ACHN (cell line): ENCODE results near the gene INAFM2.

Experiments
- DNase-seq: peaks from one replicate; pipeline ENCODE4 v3.0.0-alpha.2; 2015
- in situ Hi-C: cut with HindIII; loops from 2 replicates; pipeline ENCODE4 v1.10.0; 2017; ENCODE audit warnings: low sequenced_read_pairs, low pct_ligation_motif_present, low pct_unique_long_range_greater_than_20kb

The INAFM2 gene

GRCh38 chr15:40323239-40323952 lies at the start of gene INAFM2:
TSS of gene INAFM2 (plus strand) at chr15:40323692. CDS start at chr15:40324056, 364 bp downstream.
- peak; percentile 89 for DNase-seq
- in situ Hi-C loops = no loop called here

GRCh38 chr15:40274350-40275274 lies 48.9 kb upstream of the INAFM2 start:
- peak; percentile 71 for DNase-seq
- in situ Hi-C loops = loop anchor here (10.0 kb wide), 1 partner anchor 50 kb away; no protein-coding TSS in a partner anchor

DNA sequence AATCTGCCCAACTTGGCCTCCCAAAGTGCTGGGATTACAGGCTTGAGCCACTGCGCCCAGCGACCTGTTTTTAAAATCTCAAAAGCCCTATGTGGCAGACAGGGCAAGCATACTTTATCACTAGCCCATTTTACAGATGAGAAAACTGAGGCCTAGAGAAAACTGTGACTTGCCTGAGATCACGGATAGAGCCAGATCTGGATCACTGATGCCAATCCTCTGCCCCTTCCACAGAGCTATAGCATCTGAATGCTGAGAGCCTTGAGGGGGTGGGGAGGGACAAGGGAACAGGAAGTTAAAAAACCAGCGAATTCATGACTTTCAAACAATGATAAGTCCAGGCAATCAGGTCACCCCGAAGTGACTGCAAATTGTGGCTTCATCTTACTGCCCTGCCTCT lies 48.0 kb upstream of the INAFM2 start:
- in situ Hi-C loops = loop anchor here (10.0 kb wide), 1 partner anchor 51 kb away; no protein-coding TSS in a partner anchor
- DNase-seq = no peak

GRCh38 chr15:40275954-40276353 lies 47.5 kb upstream of the INAFM2 start:
- in situ Hi-C loops = loop anchor here (10.0 kb wide), 1 partner anchor 51 kb away; no protein-coding TSS in a partner anchor
- no peak for DNase-seq

DNA sequence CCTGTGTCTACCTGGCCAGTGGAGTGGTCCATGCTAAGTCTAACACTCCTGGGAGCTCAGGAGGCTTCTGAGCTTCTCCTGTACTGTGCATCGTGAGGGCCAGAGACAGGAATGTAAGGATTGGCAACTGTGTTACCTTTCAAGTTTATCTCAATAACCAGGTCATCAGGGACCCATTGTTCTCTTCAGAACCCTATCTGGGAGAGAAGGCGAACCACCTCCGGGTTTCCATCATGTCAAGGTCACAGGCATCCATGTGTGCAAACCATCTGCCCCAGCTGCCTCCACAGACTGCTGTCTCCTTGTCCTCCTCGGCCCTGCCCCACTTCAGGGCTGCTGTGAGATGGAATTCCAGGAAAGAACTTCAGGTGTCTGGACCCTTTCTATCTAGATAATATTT lies 46.6 kb upstream of the INAFM2 start:
- no peak for DNase-seq
- in situ Hi-C loops = loop anchor here (10.0 kb wide), 1 partner anchor 52 kb away; no protein-coding TSS in a partner anchor

DNA sequence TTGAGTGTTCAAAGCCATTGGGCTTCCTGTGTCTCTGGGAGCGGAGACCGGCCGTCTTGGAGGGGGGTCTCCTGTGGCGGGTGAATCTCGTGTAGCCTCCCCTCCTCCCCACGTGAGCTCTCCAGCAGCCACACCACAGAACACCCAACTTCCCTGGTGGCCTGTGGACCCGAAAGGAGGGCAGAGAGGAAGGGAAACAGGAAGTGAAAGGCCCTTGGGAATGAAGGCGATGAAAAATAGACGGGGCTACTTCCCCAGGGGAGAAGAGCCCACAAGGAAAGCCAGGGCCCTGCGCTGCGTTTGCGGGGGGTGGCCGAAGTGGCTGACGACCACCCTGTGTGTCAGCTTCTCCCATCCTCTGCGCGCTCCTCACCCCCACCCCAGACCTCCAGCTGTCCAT lies 46.0 kb upstream of the INAFM2 start:
- DNase-seq = no peak
- in situ Hi-C loops = loop anchor here (10.0 kb wide), 1 partner anchor 53 kb away; no protein-coding TSS in a partner anchor

DNA sequence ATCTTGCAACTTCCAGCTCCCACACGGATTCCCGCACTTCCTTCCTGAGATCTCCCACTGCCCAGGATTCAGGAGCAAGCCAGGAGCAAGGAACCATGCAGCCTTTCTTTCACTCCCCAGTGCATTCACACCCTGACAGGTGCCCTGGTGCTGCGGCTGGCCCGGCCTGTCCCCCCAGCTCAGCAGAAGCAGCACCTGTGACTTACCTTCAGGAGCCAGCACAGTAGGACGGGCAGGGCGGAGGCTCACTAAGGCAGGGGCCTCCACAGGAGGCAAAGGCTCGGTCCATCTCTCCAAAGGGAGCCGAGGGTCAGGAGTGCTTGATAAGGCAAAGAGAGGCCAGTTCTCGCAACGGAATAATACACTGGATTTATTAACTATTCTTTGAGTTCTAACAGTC lies 45.5 kb upstream of the INAFM2 start:
- no peak for DNase-seq
- in situ Hi-C loops = loop anchor here (10.0 kb wide), 1 partner anchor 53 kb away; no protein-coding TSS in a partner anchor

GRCh38 chr15:40279437-40280141 lies 43.9 kb upstream of the INAFM2 start:
- peak; percentile 57 for DNase-seq
- in situ Hi-C loops = loop anchor here (10.0 kb wide), 1 partner anchor 55 kb away; no protein-coding TSS in a partner anchor

- no peak for DNase-seq
- in situ Hi-C loops = no loop called here
Observed at GRCh38 chr15:40280260-40281056, 43.0 kb upstream of the INAFM2 start.

GRCh38 chr15:40281057-40281800 lies 42.3 kb upstream of the INAFM2 start:
- no peak for DNase-seq
- in situ Hi-C loops = no loop called here

DNA sequence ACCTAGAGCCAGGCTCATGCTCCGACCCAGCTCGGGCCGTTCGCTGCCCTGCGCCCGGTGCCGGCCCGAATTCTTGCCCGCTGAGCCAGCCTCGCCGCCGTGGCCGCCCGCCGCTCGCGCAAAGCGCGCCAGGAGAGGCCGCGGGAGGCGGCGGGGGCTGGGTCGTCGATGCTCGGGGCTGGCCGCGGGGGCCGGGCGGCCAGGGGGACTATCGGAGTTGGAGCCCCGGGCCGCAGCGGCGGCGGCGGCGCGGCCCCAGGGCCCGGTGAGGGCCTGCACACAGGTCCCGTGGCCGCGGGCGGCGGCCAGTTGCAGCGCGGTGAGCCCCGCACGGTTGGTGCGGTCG lies 41.7 kb upstream of the INAFM2 start:
- no peak for DNase-seq
- in situ Hi-C loops = no loop called here

DNA sequence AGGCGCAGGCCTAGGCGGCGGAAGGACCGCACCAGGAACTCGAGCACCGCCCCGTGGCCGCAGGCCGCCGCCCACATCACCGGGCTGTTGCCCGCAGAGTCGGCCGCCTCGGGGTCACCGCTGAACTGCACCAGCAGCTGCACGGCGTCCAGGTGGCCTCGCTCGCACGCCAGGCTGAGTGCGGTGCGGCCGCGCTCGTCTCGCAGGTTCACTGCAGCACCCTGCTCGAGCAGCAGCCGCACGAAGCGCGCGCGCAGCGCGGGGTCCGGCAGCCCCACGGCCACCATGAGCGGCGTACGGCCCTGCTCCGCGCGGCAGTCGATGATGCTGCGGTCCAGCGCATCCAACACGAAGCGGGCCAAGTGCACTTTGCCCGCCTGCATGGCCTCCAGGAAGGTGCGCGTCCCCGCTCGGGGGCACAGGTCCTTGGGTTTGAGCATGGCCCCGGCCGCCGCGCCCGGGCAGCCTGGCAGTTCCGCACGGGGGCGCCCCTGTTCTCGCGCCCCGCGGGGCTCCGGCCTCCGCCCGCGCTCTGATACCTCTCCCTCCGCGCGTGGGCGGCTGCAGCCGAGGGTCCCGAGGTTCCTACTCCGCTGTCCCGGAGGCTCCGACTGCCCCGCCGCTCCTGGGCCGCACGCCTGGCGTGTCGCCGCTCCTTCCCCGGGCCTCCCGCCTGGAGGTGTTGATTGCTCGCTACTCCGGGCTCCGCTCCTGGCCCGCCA lies 41.2 kb upstream of the INAFM2 start:
- in situ Hi-C loops = no loop called here

DNA sequence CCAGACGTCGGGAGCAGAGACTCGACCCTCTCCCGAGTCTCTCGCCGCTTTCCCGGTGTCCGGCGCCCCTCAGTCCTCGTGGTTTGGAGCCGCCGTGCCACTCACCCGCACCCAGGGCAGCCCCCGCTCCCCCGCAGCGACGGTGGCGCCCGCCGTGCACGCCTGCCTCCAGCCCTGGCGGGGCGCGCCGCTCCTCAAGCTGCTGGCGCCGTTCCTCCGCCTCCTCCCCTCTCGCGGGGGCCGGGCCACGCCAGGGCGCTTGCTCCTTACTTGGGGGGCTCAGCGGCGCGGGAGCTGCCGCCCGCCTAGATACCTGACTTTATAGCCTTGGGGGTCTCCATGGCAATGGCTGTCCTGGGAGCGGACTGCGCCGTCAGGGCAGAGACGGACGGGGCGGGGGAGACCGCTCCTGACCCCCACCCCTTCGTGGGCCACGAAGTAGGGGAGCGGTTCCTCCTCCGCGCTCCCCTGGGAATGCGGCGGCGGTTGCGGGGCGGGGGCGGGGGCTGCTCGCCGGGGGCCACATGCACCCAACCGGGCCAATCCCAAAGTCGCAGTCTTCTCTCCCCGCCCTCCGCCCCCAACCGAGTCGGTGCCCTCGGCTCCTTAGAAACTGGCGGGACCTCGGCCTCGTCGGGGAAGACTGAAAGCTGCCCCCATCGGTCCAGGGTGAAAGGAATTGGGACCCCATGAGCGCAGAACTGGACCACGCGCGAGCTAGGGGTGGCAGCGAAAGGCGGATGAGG lies 40.5 kb upstream of the INAFM2 start, which contains the start of gene ANKRD63:
Gene ANKRD63, minus strand, starts transcription at position 196 of the 746 bp plus-strand sequence. CDS start 478 bp downstream, outside the sequence.
- in situ Hi-C loops = no loop called here
- DNase-seq = no peak

More for the DNA sequence above, 41.2 kb upstream of the INAFM2 start:
- DNase-seq = peak; percentile 40

DNA sequence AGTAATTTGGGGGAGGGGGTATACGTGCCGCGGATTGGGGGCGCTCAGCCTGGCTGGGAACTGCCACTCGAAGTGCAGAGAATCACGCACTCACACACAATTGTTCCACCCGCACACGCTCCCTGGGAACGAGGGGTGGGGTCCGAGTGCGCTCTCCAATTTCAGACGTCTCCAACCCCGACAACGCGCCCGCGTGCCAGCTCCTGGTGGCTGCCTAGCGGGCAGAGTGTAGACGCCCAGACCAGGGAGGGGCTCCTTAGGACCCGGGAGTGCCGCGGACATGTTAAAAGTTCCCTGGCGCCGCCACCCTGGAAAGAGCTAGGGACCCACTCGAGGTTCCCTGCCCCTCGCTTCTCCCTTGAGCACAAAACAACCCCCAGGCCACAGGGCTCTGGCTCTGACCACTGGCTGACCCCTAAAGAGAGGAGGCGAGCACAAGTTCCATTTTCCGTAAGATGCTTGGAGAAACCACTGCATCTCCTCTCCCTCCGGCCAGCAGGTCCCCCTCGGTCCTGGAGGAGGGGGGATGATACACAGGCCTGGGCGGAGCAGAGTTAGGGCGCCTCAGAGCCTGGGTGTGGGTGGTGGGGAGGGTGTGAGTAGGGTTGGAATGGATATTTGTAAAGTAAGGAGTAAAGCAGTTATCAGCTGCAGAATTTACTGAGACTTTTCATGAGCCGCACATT lies 39.7 kb upstream of the INAFM2 start:
- no peak for DNase-seq
- in situ Hi-C loops = no loop called here

GRCh38 chr15:40285151-40285550 lies 38.3 kb upstream of the INAFM2 start:
- in situ Hi-C loops = no loop called here
- DNase-seq = no peak
